Dermis blood vessel endothelial cell (primary cell): Measurements from ENCODE around the gene CPVL. TPM values are rescaled to one million over a fixed set of nuclear protein-coding genes. Genes with fewer than 3 reads are reported as not detected.

Experiments used
- DNase-seq: peaks from one replicate; pipeline ENCODE4 v3.0.0; 2010
- total RNA-seq: library from RNA; depleted of rRNA; stranded (reverse); fragments of >200 nt; gene quantifications from 2 replicates; pipeline ENCODE4 v1.2.3, GENCODE V29; 2014

Gene CPVL
- total RNA-seq, 1 donor from 2014 or later, result 5.6 TPM

GRCh38 chr7:28999427-28999826, 146.9 kb downstream of the CPVL start:
- DNase-seq, result no peak

GRCh38 chr7:28998105-28998504, 148.2 kb downstream of the CPVL start:
- DNase-seq, result no peak

DNA sequence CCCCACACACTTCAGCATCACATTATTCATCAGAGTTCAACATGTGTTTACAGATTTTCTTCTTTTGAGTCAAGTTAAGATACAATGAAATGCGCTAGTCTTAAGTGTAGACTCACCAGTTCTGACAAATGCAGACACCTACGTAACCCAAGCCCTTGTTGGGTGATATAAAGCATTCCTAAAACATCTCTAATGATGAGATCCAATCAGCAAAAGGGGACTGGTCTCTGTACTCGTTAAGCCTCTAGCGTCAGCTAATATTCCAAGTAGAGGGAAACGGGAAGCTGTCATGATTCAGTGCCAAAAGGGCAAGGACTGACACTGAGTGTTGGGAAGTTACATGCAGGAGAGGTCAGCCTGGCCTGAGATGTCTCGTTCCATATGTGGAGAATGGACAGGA, 149.5 kb downstream of the CPVL start:
- DNase-seq, result no peak

DNA sequence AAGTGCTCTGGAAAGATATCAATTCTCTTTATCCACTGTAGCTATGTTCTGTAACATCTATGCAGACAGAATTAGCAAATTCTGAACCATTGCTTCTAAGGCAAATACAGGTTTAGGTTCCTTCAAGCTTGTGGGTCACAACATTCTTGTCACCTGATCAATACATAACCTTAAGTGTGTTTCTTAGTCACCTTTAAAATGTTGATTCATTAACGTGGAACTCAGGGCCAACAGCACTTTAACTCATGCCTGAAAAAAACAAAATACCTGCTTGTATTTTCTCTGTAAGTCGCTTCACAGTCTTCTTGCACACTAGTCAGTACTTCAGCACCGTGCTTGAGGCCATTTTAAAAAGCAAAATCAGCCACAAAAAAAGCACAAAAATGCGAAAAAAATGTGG, 153.0 kb downstream of the CPVL start:
- DNase-seq, result no peak

DNA sequence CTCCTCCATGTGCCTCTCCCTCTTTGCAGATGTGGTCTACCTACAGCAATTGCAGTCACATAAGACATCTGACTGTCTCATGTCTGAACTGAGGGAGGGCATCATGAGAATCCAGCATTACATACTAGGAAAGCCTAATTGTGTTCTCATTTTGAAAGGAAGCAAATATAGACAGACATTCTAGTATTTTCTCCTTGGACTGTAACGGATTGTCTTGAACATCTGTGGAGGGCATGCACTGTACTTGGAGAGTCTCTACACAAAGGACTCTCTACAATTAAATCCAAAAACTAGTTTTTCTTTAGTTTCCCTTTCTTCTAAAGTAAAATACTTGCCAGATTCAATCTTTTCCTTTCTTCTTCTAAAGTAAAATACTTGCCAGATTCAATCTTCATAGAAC, 153.5 kb downstream of the CPVL start:
- no peak for DNase-seq

DNA sequence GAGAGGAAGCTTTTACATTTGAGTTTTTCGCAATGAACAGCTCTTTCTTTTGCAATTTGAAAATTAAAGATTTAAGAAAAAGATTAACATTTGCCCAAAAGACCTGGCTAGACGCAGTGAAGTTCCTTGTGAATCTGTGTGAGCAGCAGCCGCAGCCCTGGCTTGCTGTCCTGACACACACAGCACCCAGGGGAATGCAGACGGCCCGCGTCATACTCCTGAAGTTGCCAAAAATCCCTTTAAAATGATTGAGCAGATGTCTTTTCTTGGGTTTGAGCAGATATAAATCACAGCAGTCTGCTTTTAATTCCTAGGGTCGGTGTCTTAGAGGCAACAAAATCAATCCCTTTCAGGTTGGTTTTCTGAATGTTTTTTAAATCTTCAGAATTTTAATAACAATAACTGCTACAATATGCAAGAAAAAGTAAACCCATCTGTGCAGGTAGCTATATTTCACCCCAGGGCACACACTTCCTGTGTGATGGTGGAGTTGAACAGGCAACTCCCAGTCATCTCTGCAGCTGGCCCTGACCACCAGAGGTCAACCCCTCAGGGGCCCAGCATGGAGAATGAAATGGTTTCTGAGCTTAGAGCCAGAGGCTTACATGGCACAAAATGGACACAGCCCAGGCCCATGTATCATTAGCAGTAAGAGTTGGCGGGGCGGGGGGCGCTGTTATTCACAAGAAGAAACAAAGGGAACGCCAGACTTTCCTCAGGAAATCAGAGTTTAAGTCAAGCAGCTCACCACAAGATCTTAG, 156.0 kb downstream of the CPVL start:
- no peak for DNase-seq

GRCh38 chr7:28989211-28989980, 156.9 kb downstream of the CPVL start:
- no peak for DNase-seq

DNA sequence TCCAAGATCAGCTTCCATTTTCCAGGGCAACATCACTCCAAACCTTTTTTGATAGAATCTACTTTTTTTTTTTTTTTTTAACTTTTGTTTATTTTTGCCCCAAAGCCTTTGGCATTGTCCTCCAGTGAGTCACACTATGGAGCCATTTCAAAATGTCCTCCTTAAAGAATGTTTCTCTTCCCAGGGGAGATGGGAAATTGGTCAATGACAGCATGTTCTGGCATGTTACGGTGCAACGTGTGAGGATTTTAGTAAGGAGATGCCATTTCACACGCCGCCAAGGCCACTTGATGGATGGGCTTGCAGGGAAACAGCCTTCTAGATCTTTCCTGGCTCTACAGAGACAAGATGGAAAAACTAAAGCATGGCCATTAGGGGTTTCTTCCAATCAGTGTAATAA, 157.5 kb downstream of the CPVL start:
- DNase-seq, result no peak

GRCh38 chr7:28988091-28988490, 158.2 kb downstream of the CPVL start:
- no peak for DNase-seq

- no peak for DNase-seq
Observed at GRCh38 chr7:28986765-28987110, 159.6 kb downstream of the CPVL start.

DNA sequence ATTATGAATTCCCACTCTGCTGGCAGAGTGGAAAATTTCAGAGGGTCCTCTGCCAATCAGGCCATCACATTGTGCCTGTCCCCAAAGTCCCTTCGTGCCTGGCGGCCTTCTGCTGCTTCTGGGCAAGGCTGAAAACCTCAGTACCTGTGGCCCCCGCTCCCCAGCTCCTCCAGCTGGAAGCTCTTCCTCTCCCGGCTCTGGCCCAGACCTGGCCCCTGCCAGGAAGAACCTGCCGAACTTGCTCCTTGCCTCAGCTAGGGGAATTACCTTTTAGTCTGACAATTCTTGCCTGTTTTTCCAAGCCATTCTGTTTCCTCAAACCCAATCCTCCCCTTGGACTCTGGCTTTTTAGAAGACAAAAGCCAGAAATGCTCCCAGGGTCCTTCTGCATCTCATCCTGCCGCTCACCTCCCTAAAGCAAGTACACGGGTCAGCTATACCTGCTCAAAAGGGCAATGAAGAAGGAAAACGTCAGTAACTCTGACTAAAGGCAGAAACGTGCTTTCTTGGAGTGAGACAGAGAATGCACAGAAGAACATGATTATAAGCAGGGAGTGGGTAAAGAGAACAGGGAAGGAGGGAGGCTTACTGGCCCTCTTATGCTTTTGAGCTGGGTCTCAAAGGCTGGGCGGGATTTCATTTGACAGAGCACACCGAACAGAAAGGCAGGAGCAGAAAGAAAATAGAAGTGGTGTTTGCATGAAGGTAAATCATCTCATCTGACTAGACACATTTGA, 160.1 kb downstream of the CPVL start:
- no peak for DNase-seq

GRCh38 chr7:28984631-28985030, 161.7 kb downstream of the CPVL start:
- DNase-seq, result peak; percentile 32

- DNase-seq, result no peak
Observed at GRCh38 chr7:28984217-28984616, 162.1 kb downstream of the CPVL start.

DNA sequence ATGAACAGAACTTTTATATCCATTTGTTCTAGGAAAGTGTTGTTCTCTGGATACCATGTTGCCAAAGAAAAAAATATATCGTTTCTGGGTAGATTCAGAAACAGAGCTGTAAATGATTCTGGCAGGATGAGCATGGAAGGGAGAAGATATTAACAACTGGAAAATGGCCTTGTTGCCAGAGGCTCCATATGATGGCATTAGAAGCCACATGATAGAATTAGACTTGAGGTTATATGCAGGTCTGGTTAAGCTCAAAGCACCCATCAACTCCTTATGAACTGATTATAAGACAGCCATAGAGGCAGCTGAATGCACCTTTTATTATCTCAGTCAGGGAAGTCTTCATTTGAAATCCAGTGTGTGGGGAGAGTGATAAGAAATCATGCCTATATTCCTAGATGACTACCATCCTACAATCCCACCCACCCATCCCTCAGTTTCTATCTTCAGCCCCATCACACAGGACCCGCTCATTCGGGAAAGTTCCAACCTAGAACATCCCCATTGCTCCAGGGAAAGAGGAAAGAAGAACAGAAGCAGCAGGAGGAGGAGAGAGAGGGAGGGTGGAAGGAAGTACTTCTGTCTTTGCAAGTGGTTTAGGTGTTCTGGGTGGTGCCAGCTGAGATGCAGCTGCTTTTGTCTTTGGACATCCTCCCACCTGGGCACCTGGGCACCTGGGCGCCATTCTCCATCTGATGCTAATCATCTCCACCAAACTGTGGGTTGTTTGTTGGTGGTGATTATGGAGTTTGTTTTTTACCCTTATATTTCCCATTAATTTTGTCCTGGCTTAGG, 162.7 kb downstream of the CPVL start:
- DNase-seq, result no peak

- no peak for DNase-seq
Observed at GRCh38 chr7:28981161-28981465, 165.2 kb downstream of the CPVL start.

DNA sequence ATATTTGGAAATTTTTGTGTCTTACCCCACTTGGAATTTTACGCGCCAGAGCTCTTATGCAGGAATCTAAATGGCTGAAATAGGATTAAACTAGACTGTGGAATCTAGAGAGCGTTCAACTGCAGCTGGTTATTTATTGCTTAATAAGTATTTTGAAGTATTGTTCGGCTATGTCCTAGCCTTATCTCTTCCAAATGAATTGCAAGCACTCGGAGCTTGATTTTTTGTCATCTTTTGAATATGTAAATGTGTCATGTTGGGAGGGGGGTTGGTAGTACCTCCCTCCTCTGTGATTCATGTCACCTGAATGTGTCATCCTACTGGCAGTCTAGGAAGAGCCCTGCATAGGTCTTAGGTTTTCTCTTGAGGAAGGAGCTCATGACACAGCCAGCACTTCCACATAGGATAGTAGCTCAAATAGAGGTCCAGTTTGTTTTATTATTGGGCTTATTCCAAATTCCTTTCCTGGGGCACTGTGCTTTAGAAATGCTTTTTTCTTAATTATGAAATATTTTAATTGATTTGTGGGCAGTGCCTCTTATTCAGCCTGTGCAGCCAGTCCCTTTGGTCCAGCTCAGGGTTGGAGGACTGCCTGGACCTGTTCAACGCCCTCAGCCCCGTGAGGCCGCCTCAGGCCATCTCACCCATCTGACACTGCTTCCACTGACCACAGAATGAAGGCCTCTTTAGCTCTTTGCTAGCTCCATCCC, 165.7 kb downstream of the CPVL start:
- DNase-seq, result no peak

DNA sequence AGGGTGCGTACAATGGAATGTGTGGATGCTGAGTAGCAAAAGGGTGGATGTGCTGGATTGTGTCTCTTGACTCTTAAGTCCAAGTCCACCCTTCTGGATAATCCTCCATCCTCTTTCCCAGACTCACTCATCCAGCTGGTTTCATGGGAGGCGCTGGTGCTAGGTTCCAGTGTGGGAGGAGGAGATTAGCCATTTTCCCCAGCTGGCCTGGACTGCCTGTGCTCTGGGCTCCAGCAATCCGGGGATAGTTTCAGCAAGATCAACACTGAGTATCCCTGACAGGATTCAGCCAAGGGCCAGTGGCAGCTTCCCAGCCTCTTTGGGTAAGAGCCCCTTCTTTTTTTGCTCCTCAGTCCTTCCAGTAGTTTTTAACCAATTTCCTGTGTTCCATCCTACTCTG, 166.6 kb downstream of the CPVL start:
- DNase-seq, result no peak

DNA sequence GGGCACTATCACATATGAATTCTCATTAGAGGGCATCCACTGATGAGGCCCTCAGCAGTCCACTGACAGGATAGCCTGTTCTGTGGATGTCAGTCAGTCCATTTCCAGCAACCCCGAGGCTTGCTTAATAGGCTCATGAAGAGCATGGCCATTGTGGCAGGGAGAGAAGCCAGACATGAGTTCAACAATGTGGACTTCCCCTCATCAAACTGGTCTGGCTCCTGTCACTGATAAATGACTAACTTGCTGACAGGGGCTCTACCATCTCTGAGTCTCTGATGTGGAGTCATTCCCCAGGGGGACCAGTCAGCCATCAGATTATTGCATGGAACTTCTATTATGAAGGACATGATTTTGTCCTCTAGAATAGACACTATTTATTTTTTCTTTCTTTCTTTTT, 168.5 kb downstream of the CPVL start:
- DNase-seq, result no peak

GRCh38 chr7:28976022-28976421, 170.3 kb downstream of the CPVL start:
- no peak for DNase-seq

DNA sequence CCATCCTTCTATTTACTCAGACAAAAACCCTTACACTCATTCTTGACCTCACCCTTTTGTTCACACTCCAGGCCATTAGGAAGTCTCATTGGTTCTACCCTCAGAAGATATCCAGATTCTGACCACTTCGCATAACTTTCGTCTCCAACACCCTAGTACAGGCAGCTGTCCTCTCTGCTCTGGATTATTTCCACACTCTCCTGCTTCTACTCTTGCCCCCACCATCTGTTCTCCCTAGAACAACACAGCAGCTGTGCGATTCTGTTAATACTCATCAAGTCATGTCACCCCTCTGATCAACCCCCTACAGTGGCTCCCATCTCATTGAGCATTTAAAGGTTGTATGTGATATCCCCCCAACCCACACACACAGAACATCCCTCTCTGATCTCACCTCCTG, 172.7 kb downstream of the CPVL start:
- no peak for DNase-seq

- DNase-seq, result no peak
Observed at GRCh38 chr7:28964056-28964455, 182.3 kb downstream of the CPVL start.

DNA sequence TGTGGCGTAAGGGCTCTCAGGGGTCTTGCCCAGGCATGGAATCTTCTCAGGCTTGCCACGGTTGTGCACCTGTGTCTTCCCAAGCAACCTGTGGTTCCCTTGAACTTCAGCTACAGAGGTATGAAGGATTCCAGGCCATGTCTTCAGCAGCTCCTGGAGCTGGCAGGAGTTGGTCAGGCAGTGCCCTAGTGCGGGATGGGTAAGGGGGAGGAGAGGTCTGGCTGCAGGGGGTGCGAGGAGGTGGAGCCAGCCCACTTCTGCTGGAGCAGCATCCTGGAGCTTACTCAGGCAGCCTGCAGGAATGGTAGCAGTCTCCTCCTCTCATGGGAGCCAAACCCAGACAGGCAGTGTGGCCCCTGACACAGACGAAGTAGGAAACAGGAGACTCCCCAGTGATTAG, 184.4 kb downstream of the CPVL start:
- no peak for DNase-seq
